GM19035 (cell line): ENCODE results near the gene GP1BA.

Experiments used
- ATAC-seq: cut with Tn5 transposase; IDR thresholded peaks from one replicate; pipeline ENCODE4 v1.9.1; 2021; ENCODE audit not compliant: unreplicated experiment

Gene GP1BA

GRCh38 chr17:4971826-4972225, 39.7 kb downstream of the GP1BA start:
- ATAC-seq = no peak

DNA sequence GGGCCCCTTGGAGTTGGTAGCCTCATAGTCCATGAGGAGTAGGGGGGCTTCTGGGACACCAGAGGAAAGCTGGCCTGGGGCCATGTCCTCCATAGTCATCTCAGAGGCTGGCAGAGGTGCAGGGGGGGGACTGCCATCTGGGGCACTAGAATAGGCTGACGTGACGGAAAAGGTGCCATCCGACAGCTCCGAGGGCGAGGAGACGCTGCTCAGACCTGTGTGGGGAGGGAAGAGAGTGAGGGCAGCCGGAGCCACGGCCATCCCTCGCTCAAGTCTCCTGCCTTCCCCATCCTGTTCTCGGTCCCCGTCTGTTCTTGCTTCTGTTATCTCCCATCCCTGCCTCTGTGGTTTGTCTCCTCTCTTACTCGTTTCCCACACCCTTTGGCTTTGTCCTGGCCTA, 40.2 kb downstream of the GP1BA start:
- ATAC-seq = no peak

DNA sequence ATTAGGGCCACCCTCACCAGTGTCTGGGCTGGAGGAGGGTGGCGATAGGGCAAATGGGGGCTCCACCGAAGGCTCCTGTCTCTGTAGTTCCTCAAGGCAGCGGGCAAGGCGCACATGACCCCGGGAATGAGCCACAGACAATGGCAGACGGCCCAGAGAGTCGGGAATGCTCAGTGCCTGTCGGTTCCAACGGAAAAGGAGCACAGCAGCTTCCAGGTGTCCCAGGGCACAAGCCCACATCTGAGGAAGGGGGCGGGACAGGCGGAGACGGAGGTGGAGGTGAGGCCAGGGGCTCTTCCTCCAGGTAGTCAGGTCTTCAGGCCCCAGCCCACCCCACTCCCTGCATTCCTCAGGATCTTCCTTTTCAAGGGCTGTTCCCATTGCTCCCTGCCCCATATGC, 40.7 kb downstream of the GP1BA start:
- ATAC-seq = no peak

DNA sequence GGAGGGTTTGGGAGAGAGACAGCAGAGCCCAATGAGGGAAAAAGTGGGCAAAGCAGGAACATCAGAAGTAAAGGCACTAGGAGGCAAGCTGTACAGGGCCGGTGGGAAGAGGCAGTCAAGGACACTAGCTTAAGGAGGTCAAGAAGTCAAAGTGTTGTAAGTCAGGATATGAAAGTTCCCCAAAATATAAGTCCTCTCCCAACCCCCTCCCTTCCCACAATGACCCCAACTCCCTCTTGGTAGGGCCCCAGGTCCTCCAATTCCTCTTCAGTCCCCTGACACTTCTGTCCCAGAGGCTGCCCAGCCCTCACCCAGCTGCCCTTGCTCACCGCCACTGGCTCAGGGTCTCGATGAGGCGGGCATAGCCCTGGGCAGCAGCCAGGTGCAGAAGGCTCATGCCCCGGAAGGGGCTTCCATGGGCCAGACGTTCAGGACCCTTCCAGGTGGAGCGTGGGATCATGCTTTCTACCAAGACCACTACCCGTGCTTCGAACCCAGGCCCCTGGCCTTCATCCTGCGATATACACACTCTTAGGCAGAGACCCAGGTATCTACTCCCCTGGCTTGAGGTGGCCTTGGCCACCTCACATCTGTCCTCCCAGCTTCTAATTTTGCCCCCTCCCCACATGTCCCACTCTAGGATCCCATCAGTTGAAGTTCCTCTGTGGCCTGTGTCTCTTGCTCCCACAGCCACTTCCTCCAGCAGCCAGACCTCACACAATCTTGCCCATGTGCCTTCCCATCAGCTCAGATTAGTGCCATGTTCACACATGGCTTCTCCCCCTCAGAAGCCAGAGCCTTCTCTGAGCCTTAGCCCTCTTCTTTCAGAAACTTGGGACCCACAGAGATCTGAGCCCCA, 41.4 kb downstream of the GP1BA start:
- no peak for ATAC-seq

DNA sequence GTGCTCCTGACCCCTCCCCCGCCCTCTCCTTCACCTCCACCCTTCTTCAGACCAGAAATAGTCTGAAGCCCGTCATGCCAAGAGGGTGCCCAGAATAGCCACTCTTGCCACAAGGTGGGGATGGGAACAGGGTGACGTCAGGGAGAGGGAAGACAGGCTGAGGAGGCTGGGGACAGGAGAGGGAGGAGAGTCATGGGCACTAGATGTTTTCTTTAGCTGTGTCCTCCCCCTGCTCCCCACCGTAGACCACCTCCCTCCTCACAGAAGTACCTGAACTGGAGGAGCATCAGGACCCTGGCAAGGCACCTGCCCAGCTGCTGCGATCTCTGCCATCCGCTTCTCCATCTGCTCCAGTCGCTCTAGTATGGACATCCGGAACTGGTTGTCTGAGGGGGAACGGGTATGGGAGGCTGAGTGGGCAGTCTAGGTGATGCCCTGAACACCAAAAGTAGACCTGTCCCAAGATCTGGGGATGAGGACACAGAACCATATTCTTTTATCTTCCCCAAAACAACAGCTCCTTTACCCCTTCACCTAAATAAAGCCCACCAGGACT, 42.1 kb downstream of the GP1BA start:
- ATAC-seq = no peak

GRCh38 chr17:4978726-4979125, 46.6 kb downstream of the GP1BA start:
- ATAC-seq = no peak

DNA sequence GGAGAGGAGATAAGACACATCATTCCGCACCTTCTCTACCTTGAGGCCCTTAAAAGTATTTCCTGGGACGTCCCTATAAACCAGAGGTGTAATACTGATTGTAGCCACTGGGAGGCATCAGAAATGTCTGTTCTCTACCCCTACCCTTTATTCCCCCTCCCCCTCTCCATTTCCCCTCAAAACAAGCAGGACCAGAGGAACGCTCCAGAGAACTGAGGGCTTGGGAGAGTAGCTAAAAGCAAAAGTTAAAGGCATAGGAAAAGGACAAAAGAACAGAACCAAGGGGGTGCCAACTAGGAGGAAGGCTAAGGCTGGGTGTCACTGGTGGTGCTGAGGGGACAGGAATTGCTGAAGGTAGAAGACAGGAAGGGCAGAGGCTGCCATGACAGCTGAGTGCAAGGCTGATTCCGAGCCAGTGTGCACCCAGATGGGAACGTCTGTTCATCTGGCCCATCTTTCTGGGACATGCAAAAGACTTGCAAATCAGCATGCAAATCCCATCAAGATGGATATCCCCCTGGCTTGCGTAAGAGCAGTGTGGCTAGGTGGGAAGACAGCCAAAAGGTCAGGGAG, 48.7 kb downstream of the GP1BA start:
- no peak for ATAC-seq

DNA sequence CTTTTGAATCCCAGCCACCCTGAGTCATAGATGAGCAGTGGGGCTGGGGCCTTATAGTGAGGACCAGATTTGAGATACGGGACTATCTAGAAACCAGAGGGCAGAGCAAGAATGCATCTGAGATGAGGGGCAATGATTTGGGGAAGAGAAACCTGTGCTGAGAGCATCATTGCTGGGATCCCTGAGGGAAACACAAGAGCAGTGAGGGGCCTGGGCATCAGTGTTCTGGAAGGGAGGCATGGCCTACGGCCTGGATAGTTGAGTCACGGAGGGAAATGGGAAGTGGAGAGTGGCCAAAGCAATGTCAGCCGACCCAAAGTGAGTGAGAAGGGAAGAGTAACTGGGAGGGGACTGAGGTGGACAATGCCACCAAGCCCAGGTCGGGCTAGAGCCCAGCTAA, 50.2 kb downstream of the GP1BA start:
- ATAC-seq = no peak
